VCaP (cell line): ENCODE results near the gene MICAL3.
"Not testable (repeated sequence)": the region's sequence is repeated elsewhere in the genome, so short reads cannot be mapped to it uniquely, and the experiment has no call there.

ENCODE experiments used
- H3K27ac ChIP-seq: fragments of 450-650 bp; 2 replicates; pipeline ENCODE4 v1.5.1; 2017
- CTCF ChIP-seq: fragments of 450-650 bp; conservative IDR thresholded peaks from 2 replicates; pipeline ENCODE4 v1.5.1; 2017; ENCODE audit warnings: mild to moderate bottlenecking, moderate library complexity

Gene MICAL3

GRCh38 chr22:18033204-18033998 lies 9.0 kb upstream of the MICAL3 start:
- no peak for TF ChIP-seq CTCF
- no peak overlapping the region for H3K27ac ChIP-seq

GRCh38 chr22:18032455-18033101 lies 8.2 kb upstream of the MICAL3 start:
- no peak overlapping the region for H3K27ac ChIP-seq
- no peak for TF ChIP-seq CTCF

GRCh38 chr22:18031695-18032454 lies 7.5 kb upstream of the MICAL3 start:
- no peak overlapping the region for H3K27ac ChIP-seq
- TF ChIP-seq CTCF: no peak

GRCh38 chr22:18029686-18030267 lies 5.4 kb upstream of the MICAL3 start:
- no peak overlapping the region for H3K27ac ChIP-seq
- no peak for TF ChIP-seq CTCF

- H3K27ac ChIP-seq: no peak overlapping the region
- no peak for TF ChIP-seq CTCF
These were observed 4.6 kb upstream of the MICAL3 start for GRCh38 chr22:18028817-18029527.

- H3K27ac ChIP-seq: not testable (repeated sequence)
These were observed 1.5 kb upstream of the MICAL3 start for GRCh38 chr22:18025898-18026297.

GRCh38 chr22:18024956-18025720 lies 777 bp upstream of the MICAL3 start:
- no peak for TF ChIP-seq CTCF
- H3K27ac ChIP-seq: peak overlapping the region; percentile 86
